Psoas muscle (tissue), 8 donors: ENCODE results near the gene RNF150. TPM values are rescaled to one million over a fixed set of nuclear protein-coding genes. Genes with fewer than 3 reads are reported as not detected.

ENCODE experiments used
- ATAC-seq, 4 donors: fragments of 200-7000 bp; cut with Tn5 transposase; one replicate each; pipeline ENCODE4 v1.9.1; 2020; ENCODE audit warnings: moderate library complexity in 3 of 4, mild to moderate bottlenecking in 2 of 4
- DNase-seq, 2 donors: peaks; one replicate each; pipeline ENCODE4 v3.0.0-alpha.2; 2020
- H3K27ac ChIP-seq: fragments of 200-600 bp; one replicate; pipeline ENCODE4 v1.8.0; 2022
- H3K27me3 ChIP-seq, 3 donors: fragments of 200-600 bp in 1 of 3; one replicate each; pipeline versions ENCODE4 v1.6.1 to v1.8.0; 2013 to 2022; ENCODE audit warnings: low read length in 2 of 3, mild to moderate bottlenecking in 2 of 3, moderate library complexity in 1 of 3; ENCODE audit not compliant: insufficient read depth in 3 of 3
- H3K36me3 ChIP-seq, 2 donors: fragments of 200-600 bp in 1 of 2; one replicate each; pipeline versions ENCODE4 v1.6.1 to v1.8.0; 2013 to 2022; ENCODE audit warnings: low read depth in 1 of 2, mild to moderate bottlenecking in 1 of 2, moderate library complexity in 1 of 2; ENCODE audit not compliant: insufficient read depth in 1 of 2
- H3K4me1 ChIP-seq: fragments of 200-600 bp; one replicate; pipeline ENCODE4 v1.8.0; 2022
- H3K4me3 ChIP-seq: fragments of 200-600 bp; one replicate; pipeline ENCODE4 v1.8.0; 2022; ENCODE audit warnings: mild to moderate bottlenecking
- H3K9me3 ChIP-seq: fragments of 200-600 bp; one replicate; pipeline ENCODE4 v1.8.0; 2022
- CTCF ChIP-seq: fragments of 200-600 bp; IDR thresholded peaks from one replicate; pipeline ENCODE4 v1.8.0; 2022; ENCODE audit warnings: antibody characterized with exemption
- WGBS, 3 donors: extraction: QIAGEN DNeasy Blood & Tissue Kit; methylation state at CpG; one replicate each; pipeline versions ENCODE4 v1.1.6 to v1.1.7; 2013; 5-methylcytosine and 5-hydroxymethylcytosine counted together
- intact Hi-C, 2 donors: fragments of 100-400 bp; cut with DNase I; formaldehyde crosslinking; loops; one replicate each; pipeline versions ENCODE4 v1.11.0 to v1.14.2; 2022
- long read RNA-seq, 2 donors: library from polyadenylated mRNA; unstranded; transcript quantifications; one replicate each; pipeline ENCODE4 v2.0.0, GENCODE V29; 2021
- polyA plus RNA-seq, 3 donors: library from polyadenylated mRNA; stranded (reverse); fragments of 200-250 nt; gene quantifications; one replicate each; pipeline ENCODE4 v1.2.3, GENCODE V29; 2013
- total RNA-seq, 4 donors: library from RNA; stranded (reverse); fragmentation: NEBNext Ultra II Directional in 2 of 4; extraction: Animal tissue kit (Norgen Biotek cat#: 25700) in 2 of 4; gene quantifications; one replicate each; pipeline versions ENCODE4 v1.2.1 to v1.2.4, GENCODE V29; 2021 to 2023
- donor health status: healthy with polysubstance abuse.
- donor health status: DM: no; HTN: no; CAD: no; lungs with moderate emphysema.
- donor health status: Bipolar disorder and iron deficiency.
- donor health status: healthy.
- donor health status: DM: yes; HTN: yes; CAD: no.
- donor health status: DM: no; HTN: no; CAD: no.
- donor health status: DM: no; HTN: no; CAD: no.
- donor health status: DM: yes; HTN: yes; CAD: no.

Gene RNF150
- total RNA-seq (10 to 100 TPM in 1 of 4 donors, 1 to 10 TPM in 3; 3.2 to 12.6 (median 3.8) TPM), polyA plus RNA-seq (1 to 10 TPM in 2 of 3 donors, under 1 TPM in 1; 0.78 to 2.7 (median 1.6) TPM)
- long read RNA-seq, donor 1, partial matches to known transcripts: 0 of 1 reads
- long read RNA-seq, donor 1, other reads (novel, unspliced or antisense): 1 of 1 reads
- long read RNA-seq, donor 2, partial matches to known transcripts: 0 of 2 reads
- long read RNA-seq, donor 2, other reads (novel, unspliced or antisense): 2 of 2 reads

GRCh38 chr4:141133146-141133998 lies at the start of gene RNF150:
RNF150 (minus strand) TSS chr4:141133469.
- peak within 1 kb of the TSS; percentile 93 for H3K4me3 ChIP-seq
- TF ChIP-seq CTCF: peak; percentile 75
- ATAC-seq (peak; percentile 81 to 88 (median 85)), DNase-seq (peak; percentile 69 to 85)
- intact Hi-C loops: loop anchor here (1.0 to 10.0 kb wide), 4 partner anchors 139 to 759 kb away; partner anchors contain the start of gene SCOC (in 1 of the 2)
- no peaks in the 10 kb centered on the region for H3K9me3 ChIP-seq
- 1% methylated on average over 31 to 50 of the region's 50 CpGs for WGBS, 3 donors
- peak within 1 kb of the TSS; percentile 76 for H3K27ac ChIP-seq
- H3K36me3 ChIP-seq: no peaks in the 10 kb centered on the region
- H3K27me3 ChIP-seq: no peaks in the 10 kb centered on the region
- peaks cover 23% of the 10 kb centered on the region for H3K4me1 ChIP-seq

GRCh38 chr4:141180991-141181761 lies 47.9 kb upstream of the RNF150 start:
- Histone ChIP-seq H3K4me3 (no peak overlapping the region), H3K27me3 (peaks cover 0 to 3% (median 0%) of the 10 kb centered on the region in 3 donors), H3K27ac (no peak overlapping the region), H3K9me3 (no peaks in the 10 kb centered on the region), H3K4me1 (no peaks in the 10 kb centered on the region), H3K36me3 (no peaks in the 10 kb centered on the region)
- no peak for TF ChIP-seq CTCF
- intact Hi-C loops: no loop called here
- ATAC-seq: no peak
- no peak for DNase-seq
- WGBS, 3 donors: 63 to 67% (median 64%) methylated on average over 2 of the region's 2 CpGs

- no peak overlapping the region for H3K27ac ChIP-seq
- H3K4me1 ChIP-seq: no peaks in the 10 kb centered on the region
- intact Hi-C loops: no loop called here
- no peak overlapping the region for H3K4me3 ChIP-seq
- peaks cover 0 to 3% (median 0%) of the 10 kb centered on the region in 3 donors for H3K27me3 ChIP-seq
- DNase-seq: no peak
- TF ChIP-seq CTCF: no peak
- WGBS, 3 donors: 39 to 55% (median 43%) methylated on average over 8 of the region's 8 CpGs
- H3K9me3 ChIP-seq: no peaks in the 10 kb centered on the region
- H3K36me3 ChIP-seq: no peaks in the 10 kb centered on the region
- ATAC-seq: no peak
Observed at GRCh38 chr4:141179474-141180373, 46.5 kb upstream of the RNF150 start.

- WGBS, 3 donors: 24 to 57% (median 34%) methylated on average over 1 of the region's 1 CpG
- Histone ChIP-seq H3K9me3 (no peaks in the 10 kb centered on the region), H3K27ac (no peak overlapping the region), H3K4me1 (no peaks in the 10 kb centered on the region), H3K27me3 (peaks cover 0 to 3% (median 0%) of the 10 kb centered on the region in 3 donors), H3K36me3 (no peaks in the 10 kb centered on the region), H3K4me3 (no peak overlapping the region)
- ATAC-seq (no peak), DNase-seq (no peak)
- intact Hi-C loops: no loop called here
- TF ChIP-seq CTCF: no peak
Observed at GRCh38 chr4:141177171-141177570, 43.9 kb upstream of the RNF150 start.
